K562 (cell line): Measurements from ENCODE around the gene MYOT. TPM values are rescaled to one million over a fixed set of nuclear protein-coding genes. Genes with fewer than 3 reads are reported as not detected.

Source experiments
- ATF7 ChIP-seq: fragments of 450-650 bp; IDR thresholded peaks from 2 replicates; pipeline ENCODE4 v1.7.1; 2014; ENCODE audit warnings: mild to moderate bottlenecking, moderate library complexity
- CHD1 ChIP-seq: fragments of 200-600 bp; sonication (generic); IDR thresholded peaks from one replicate; pipeline ENCODE4 v1.6.1; 2012; ENCODE audit warnings: mild to moderate bottlenecking, moderate library complexity, low read length, inconsistent platforms
- HOMEZ ChIP-seq: fragments of 250-450 bp; sonication (Bioruptor Pico); IDR thresholded peaks from 2 replicates; pipeline ENCODE4 v1.4.0; 2020; ENCODE audit warnings: mild to moderate bottlenecking, moderate library complexity
- ID3 ChIP-seq, 2 experiments: fragments of 250-450 bp in 1 of 2; fragments of 450-650 bp in 1 of 2; sonication (Bioruptor Pico) in 1 of 2; IDR thresholded peaks; 2 replicates each; pipeline versions ENCODE4 v1.6.1 to v1.8.0; 2016 to 2021; ENCODE audit warnings: mild to moderate bottlenecking in 2 of 2, moderate library complexity in 2 of 2, missing compliant biosample characterization in 1 of 2, missing genetic modification characterization in 1 of 2
- MAZ ChIP-seq, 2 experiments: fragments of 450-650 bp in 1 of 2; sonication (generic) in 1 of 2; formaldehyde crosslinking; IDR thresholded peaks in 1 of 2; conservative IDR thresholded peaks in 1 of 2; 2 replicates each; pipeline versions ENCODE4 v1.4.0 to v1.5.0; 2020; ENCODE audit warnings: mild to moderate bottlenecking in 1 of 2, missing genetic modification reagents in 1 of 2
- MCM2 ChIP-seq: fragments of 450-650 bp; IDR thresholded peaks from 2 replicates; pipeline ENCODE4 v1.6.1; 2017; ENCODE audit warnings: low read depth, mild to moderate bottlenecking
- NR1H2 ChIP-seq: sonication (generic); formaldehyde crosslinking; IDR thresholded peaks from 2 replicates; pipeline ENCODE4 v1.4.0; 2020; ENCODE audit warnings: mild to moderate bottlenecking, missing genetic modification reagents
- NRF1 ChIP-seq, 2 experiments: fragments of 450-650 bp; IDR thresholded peaks in 1 of 2; conservative IDR thresholded peaks in 1 of 2; 2 replicates each; pipeline ENCODE4 v1.6.1; 2014; ENCODE audit warnings: mild to moderate bottlenecking in 2 of 2
- PML ChIP-seq: IDR thresholded peaks from 2 replicates; pipeline ENCODE4 v1.6.1; 2012; ENCODE audit warnings: low read length, inconsistent platforms
- POLR2B ChIP-seq: fragments of 450-650 bp; IDR thresholded peaks from 2 replicates; pipeline ENCODE4 v1.6.1; 2018; ENCODE audit warnings: low read depth; ENCODE audit not compliant: partially characterized antibody
- SUPT5H ChIP-seq: fragments of 450-650 bp; IDR thresholded peaks from 2 replicates; pipeline ENCODE4 v1.6.1; 2016
- TCF3 ChIP-seq: sonication (generic); formaldehyde crosslinking; IDR thresholded peaks from 2 replicates; pipeline ENCODE4 v1.4.0; 2020; ENCODE audit warnings: mild to moderate bottlenecking, missing genetic modification reagents
- ZFP36 ChIP-seq: fragments of 150-350 bp; IDR thresholded peaks from 2 replicates; pipeline ENCODE4 v1.6.1; 2018; ENCODE audit warnings: low read length, low read depth; ENCODE audit not compliant: partially characterized antibody
- ZMIZ1 ChIP-seq, 2 experiments: fragments of 150-350 bp in 1 of 2; IDR thresholded peaks; 2 replicates each; pipeline ENCODE4 v1.6.1; 2012 to 2016; ENCODE audit warnings: low read depth in 2 of 2, low read length in 2 of 2, mild to moderate bottlenecking in 1 of 2, moderate library complexity in 1 of 2
- ZNF253 ChIP-seq: fragments of 250-450 bp; sonication (Bioruptor Pico); conservative IDR thresholded peaks from 2 replicates; pipeline ENCODE4 v1.6.1; 2021; ENCODE audit warnings: mild to moderate bottlenecking
- polyA plus RNA-seq, 8 experiments: library from polyadenylated mRNA; depleted of rRNA in 4 of 8; stranded (reverse) in 5 of 8; unstranded in 3 of 8; fragments of >200 nt; fragmentation: Nextera tagmentation in 2 of 8; fragmentation: Illumina TruSeq in 1 of 8; extraction: Ambion mirVana in 2 of 8; extraction: Trizol in 1 of 8; gene quantifications; 2 replicates each; pipeline versions ENCODE4 v1.2.1 to v1.2.3, GENCODE V29; 2011 to 2014; ENCODE audit warnings: inconsistent platforms in 1 of 8, missing spikeins in 1 of 8
- total RNA-seq, 7 experiments: library from RNA; depleted of rRNA in 6 of 7; stranded (reverse); fragments of >200 nt in 6 of 7; fragmentation: Illumina TruSeq in 2 of 7; extraction: Trizol in 2 of 7; gene quantifications; 2 replicates each; pipeline versions ENCODE4 v1.2.1 to v1.2.3, GENCODE V29; 2011 to 2021; ENCODE audit warnings: low replicate concordance in 1 of 7

MYOT gene
- total and polyA plus RNA-seq, 9 of the 15 experiments (the other 6 are each of a cell fraction or from before 2014, with no cell fraction given) = 0.24 to 0.38 TPM; not detected in 7

GRCh38 chr5:137888863-137889759, 21.5 kb downstream of the MYOT start, which contains the start of gene PKD2L2 (continued):
- TF ChIP-seq ID3 (CRISPR knock-in tag; IDR thresholded peaks at IDR 0.05) (no peak), ID3 (tag; IDR thresholded peaks at IDR 0.05) (0 out of 2 replicates have a peak, but pooled peaks have one; percentile 5), SUPT5H (peak; percentile 90), NRF1 (conservative IDR thresholded peaks at IDR 0.05 in 1 of 2, IDR thresholded peaks at IDR 0.05 in 1 of 2) (peak; percentile 98), MCM2 (no peak), HOMEZ (CRISPR knock-in tag) (no peak), ATF7 (peak; percentile 71), ZMIZ1 (IDR thresholded peaks at IDR 0.05; ENCODE audit: low read depth in 2 of 2, low read length in 2 of 2) (no peak), NR1H2 (0 out of 2 replicates have a peak, but pooled peaks have one; percentile 9), ZNF253 (no peak), PML (peak; percentile 70), ZFP36 (peak; percentile 9), TCF3 (CRISPR knock-in tag) (peak; percentile 48; the same call in 1 of the 2 replicates), MAZ (CRISPR knock-in tag; conservative IDR thresholded peaks at IDR 0.05 in 1 of 2, IDR thresholded peaks at IDR 0.05 in 1 of 2) (peak; percentile 42 to 68; a peak in 3 of 4 replicates), CHD1 (peak; percentile 39), POLR2B (peak; percentile 89)
